ENCODE measurements around the gene NFASC. TPM values are rescaled to one million over a fixed set of nuclear protein-coding genes. Genes with fewer than 3 reads are reported as not detected.

Gene NFASC
- total RNA-seq, 1 donor from 2014 or later = 1.6 TPM

DNA sequence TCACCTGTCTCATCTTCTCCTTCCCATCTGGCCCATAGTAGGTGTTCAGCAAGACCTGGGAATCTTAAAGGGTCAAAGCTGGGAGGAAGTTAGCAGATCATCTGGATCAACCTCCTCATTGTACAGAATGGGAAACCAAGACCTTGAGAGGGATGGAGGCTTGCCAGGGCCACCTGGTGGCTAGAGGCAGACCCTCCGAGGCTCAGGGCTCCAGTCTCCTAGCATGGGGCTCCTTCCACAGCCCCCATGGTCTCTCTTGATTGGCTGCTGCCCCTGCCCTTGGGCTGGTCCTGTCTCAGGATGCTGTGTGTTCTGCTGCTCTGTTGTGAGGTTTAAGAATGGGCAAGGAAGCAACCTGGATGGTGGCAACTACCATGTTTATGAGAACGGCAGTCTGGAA is 103.7 kb downstream of the NFASC start:
- Histone ChIP-seq H3K4me1 (ENCODE audit: control insufficient read depth in 3 of 3, insufficient read depth in 3 of 3, low read length in 3 of 3) (peaks cover 0 to 2% (median 0%) of the 10 kb centered on the region in 3 donors), H3K9me3 (ENCODE audit: control insufficient read depth in 3 of 3, low read length in 3 of 3) (no peaks in the 10 kb centered on the region), H3K4me3 (ENCODE audit: low read length in 3 of 3) (no peak overlapping the region), H3K27me3 (ENCODE audit: control insufficient read depth in 3 of 3, insufficient read depth in 3 of 3, low read length in 3 of 3) (peaks cover 7 to 28% (median 17%) of the 10 kb centered on the region in 3 donors), H3K9ac (ENCODE audit: low read depth in 1 of 3, low read length in 3 of 3) (no peak overlapping the region), H3K36me3 (ENCODE audit: control insufficient read depth in 3 of 3, insufficient read depth in 3 of 3, low read length in 3 of 3) (peaks cover 0 to 2% (median 0%) of the 10 kb centered on the region in 3 donors), H3K27ac (ENCODE audit: low read depth, low read length) (no peak overlapping the region)

DNA sequence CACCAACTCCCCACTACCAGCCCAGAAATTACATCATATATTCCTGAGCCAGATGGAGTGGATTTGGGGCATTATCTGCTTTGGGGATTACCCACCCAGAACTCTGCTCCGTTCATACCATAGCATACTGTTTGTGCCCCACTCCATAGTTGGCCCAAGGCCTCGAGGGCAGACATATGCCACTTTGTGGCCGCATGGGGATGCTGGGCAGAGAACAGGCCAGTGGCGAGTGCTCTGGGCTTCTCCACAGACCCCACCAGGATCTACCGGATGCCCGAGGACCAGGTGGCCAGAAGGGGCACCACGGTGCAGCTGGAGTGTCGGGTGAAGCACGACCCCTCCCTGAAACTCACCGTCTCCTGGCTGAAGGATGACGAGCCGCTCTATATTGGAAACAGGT is 104.4 kb downstream of the NFASC start:
- H3K27ac ChIP-seq (ENCODE audit: low read depth, low read length) = no peak overlapping the region
- H3K9me3 ChIP-seq (ENCODE audit: control insufficient read depth in 3 of 3, low read length in 3 of 3) = no peaks in the 10 kb centered on the region
- peaks cover 0 to 2% (median 0%) of the 10 kb centered on the region in 3 donors for H3K36me3 ChIP-seq (ENCODE audit: control insufficient read depth in 3 of 3, insufficient read depth in 3 of 3, low read length in 3 of 3)
- H3K9ac ChIP-seq (ENCODE audit: low read depth in 1 of 3, low read length in 3 of 3) = no peak overlapping the region
- peaks cover 0 to 2% (median under 1%) of the 10 kb centered on the region in 3 donors for H3K4me1 ChIP-seq (ENCODE audit: control insufficient read depth in 3 of 3, insufficient read depth in 3 of 3, low read length in 3 of 3)
- peaks cover 7 to 27% (median 17%) of the 10 kb centered on the region in 3 donors for H3K27me3 ChIP-seq (ENCODE audit: control insufficient read depth in 3 of 3, insufficient read depth in 3 of 3, low read length in 3 of 3)
- H3K4me3 ChIP-seq (ENCODE audit: low read length in 3 of 3) = no peak overlapping the region

DNA sequence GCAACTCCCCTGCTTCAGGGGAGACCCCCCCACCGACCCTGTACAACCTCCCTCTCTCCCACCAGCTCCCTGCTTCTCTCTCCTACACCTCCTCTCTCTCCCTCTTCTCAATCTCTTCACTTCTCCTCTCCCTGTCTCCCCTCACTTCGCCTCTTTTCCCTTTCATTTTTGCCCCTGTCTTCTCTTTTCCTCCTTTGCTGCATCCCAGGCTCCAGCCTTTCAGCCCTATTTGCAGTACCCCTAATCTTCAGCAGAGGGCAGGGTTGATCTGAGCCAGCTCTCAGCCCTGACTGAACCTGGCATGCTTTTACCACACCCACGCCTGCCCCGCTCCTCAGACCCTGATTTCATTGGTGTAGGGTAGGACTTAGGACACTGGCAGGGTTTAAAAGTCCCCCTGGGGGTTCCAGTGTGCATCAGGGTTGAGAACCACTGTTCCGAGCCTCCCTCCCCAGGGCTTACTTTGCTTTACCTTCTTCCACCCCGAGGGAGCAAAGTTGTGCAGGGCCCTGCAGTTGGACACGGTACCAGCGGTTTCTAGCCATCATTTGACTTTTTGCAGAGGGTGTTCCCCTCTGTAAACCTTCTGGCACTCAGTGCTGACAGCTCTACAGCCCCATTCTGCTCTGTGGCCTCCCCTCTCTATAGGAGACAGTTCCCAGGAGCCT is 105.0 kb downstream of the NFASC start:
- Histone ChIP-seq H3K27ac (ENCODE audit: low read depth, low read length) (no peak overlapping the region), H3K27me3 (ENCODE audit: control insufficient read depth in 3 of 3, insufficient read depth in 3 of 3, low read length in 3 of 3) (peaks cover 7 to 27% (median 17%) of the 10 kb centered on the region in 3 donors), H3K4me1 (ENCODE audit: control insufficient read depth in 3 of 3, insufficient read depth in 3 of 3, low read length in 3 of 3) (peaks cover 0 to 5% (median 4%) of the 10 kb centered on the region in 3 donors), H3K9ac (ENCODE audit: low read depth in 1 of 3, low read length in 3 of 3) (no peak overlapping the region), H3K36me3 (ENCODE audit: control insufficient read depth in 3 of 3, insufficient read depth in 3 of 3, low read length in 3 of 3) (no peaks in the 10 kb centered on the region), H3K4me3 (ENCODE audit: low read length in 3 of 3) (no peak overlapping the region), H3K9me3 (ENCODE audit: control insufficient read depth in 3 of 3, low read length in 3 of 3) (no peaks in the 10 kb centered on the region)

DNA sequence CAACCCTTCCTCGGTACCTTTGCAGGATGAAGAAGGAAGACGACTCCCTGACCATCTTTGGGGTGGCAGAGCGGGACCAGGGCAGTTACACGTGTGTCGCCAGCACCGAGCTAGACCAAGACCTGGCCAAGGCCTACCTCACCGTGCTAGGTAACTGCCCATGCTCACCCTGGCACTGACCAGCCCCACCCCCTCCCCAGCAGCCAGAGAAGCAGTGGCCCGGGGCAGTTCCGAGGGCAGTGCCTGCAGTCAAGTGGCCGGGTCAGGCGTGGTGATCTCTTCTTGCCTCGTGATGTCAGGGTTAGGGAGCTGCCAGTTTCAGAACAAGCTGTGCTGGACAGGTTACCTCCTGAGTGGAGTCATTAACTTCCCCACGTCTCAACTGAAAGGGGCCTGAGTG is 106.0 kb downstream of the NFASC start:
- H3K9ac ChIP-seq (ENCODE audit: low read depth in 1 of 3, low read length in 3 of 3) = no peak overlapping the region
- no peaks in the 10 kb centered on the region for H3K9me3 ChIP-seq (ENCODE audit: control insufficient read depth in 3 of 3, low read length in 3 of 3)
- peaks cover 7 to 26% (median 14%) of the 10 kb centered on the region in 3 donors for H3K27me3 ChIP-seq (ENCODE audit: control insufficient read depth in 3 of 3, insufficient read depth in 3 of 3, low read length in 3 of 3)
- no peak overlapping the region for H3K27ac ChIP-seq (ENCODE audit: low read depth, low read length)
- no peaks in the 10 kb centered on the region for H3K36me3 ChIP-seq (ENCODE audit: control insufficient read depth in 3 of 3, insufficient read depth in 3 of 3, low read length in 3 of 3)
- no peak overlapping the region for H3K4me3 ChIP-seq (ENCODE audit: low read length in 3 of 3)
- peaks cover 0 to 6% (median 5%) of the 10 kb centered on the region in 3 donors for H3K4me1 ChIP-seq (ENCODE audit: control insufficient read depth in 3 of 3, insufficient read depth in 3 of 3, low read length in 3 of 3)

DNA sequence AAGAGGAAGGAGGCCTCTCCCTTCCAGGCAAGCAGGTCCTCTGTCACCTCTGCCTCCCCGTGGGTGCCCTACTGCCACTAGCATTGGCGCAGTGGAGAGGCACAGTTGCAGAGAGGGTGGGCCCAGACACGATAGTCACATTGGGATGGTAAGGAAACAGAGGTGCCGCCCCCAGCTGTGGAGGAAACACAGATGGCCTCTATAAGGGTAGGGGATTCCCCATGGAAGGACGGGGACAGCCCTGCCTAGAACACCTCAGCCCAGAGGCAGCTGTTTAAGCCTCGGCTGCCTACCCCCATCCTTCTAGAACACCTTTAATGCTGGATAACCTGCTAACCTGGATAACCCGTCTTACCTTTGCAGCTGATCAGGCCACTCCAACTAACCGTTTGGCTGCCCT is 106.7 kb downstream of the NFASC start:
- H3K27ac ChIP-seq (ENCODE audit: low read depth, low read length) = no peak overlapping the region
- peaks cover 7 to 30% (median 17%) of the 10 kb centered on the region in 3 donors for H3K27me3 ChIP-seq (ENCODE audit: control insufficient read depth in 3 of 3, insufficient read depth in 3 of 3, low read length in 3 of 3)
- H3K9me3 ChIP-seq (ENCODE audit: control insufficient read depth in 3 of 3, low read length in 3 of 3) = no peaks in the 10 kb centered on the region
- peaks cover 0 to 8% (median 5%) of the 10 kb centered on the region in 3 donors for H3K4me1 ChIP-seq (ENCODE audit: control insufficient read depth in 3 of 3, insufficient read depth in 3 of 3, low read length in 3 of 3)
- no peaks in the 10 kb centered on the region for H3K36me3 ChIP-seq (ENCODE audit: control insufficient read depth in 3 of 3, insufficient read depth in 3 of 3, low read length in 3 of 3)
- no peak overlapping the region for H3K9ac ChIP-seq (ENCODE audit: low read depth in 1 of 3, low read length in 3 of 3)
- no peak overlapping the region for H3K4me3 ChIP-seq (ENCODE audit: low read length in 3 of 3)

DNA sequence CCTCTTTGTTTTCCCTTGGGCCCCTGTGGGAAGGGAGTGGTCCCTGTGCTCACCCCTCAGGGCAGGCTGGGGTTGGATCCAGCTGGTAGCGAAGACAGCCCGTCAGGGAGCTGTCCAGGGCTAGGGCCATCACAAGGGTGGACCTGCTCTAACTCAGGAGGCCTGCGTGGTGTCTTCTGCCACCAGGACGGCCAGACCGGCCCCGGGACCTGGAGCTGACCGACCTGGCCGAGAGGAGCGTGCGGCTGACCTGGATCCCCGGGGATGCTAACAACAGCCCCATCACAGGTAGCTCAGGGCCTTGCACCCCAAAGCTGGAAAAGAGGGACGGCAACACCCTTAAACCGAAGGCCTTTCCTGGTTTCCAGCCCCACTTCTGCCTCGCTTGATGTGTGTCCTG is 108.1 kb downstream of the NFASC start:
- Histone ChIP-seq H3K4me3 (ENCODE audit: low read length in 3 of 3) (no peak overlapping the region), H3K27ac (ENCODE audit: low read depth, low read length) (no peak overlapping the region), H3K9me3 (ENCODE audit: control insufficient read depth in 3 of 3, low read length in 3 of 3) (no peaks in the 10 kb centered on the region), H3K36me3 (ENCODE audit: control insufficient read depth in 3 of 3, insufficient read depth in 3 of 3, low read length in 3 of 3) (no peaks in the 10 kb centered on the region), H3K4me1 (ENCODE audit: control insufficient read depth in 3 of 3, insufficient read depth in 3 of 3, low read length in 3 of 3) (peaks cover 0 to 8% (median 6%) of the 10 kb centered on the region in 3 donors), H3K9ac (ENCODE audit: low read depth in 1 of 3, low read length in 3 of 3) (no peak overlapping the region), H3K27me3 (ENCODE audit: control insufficient read depth in 3 of 3, insufficient read depth in 3 of 3, low read length in 3 of 3) (peaks cover 10 to 30% (median 17%) of the 10 kb centered on the region in 3 donors)

DNA sequence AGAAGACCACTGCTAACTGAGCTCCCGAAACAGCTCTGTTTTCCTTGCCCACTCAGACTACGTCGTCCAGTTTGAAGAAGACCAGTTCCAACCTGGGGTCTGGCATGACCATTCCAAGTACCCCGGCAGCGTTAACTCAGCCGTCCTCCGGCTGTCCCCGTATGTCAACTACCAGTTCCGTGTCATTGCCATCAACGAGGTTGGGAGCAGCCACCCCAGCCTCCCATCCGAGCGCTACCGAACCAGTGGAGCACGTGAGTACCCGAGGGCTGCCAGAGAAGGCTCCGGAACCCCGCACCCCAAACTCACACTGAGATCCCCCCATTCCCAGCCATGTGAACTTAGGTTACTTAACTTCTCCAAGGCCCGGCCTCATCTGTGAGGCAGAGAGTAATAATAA is 108.6 kb downstream of the NFASC start:
- H3K4me1 ChIP-seq (ENCODE audit: control insufficient read depth in 3 of 3, insufficient read depth in 3 of 3, low read length in 3 of 3) = peaks cover 0 to 8% (median 6%) of the 10 kb centered on the region in 3 donors
- no peak overlapping the region for H3K27ac ChIP-seq (ENCODE audit: low read depth, low read length)
- H3K27me3 ChIP-seq (ENCODE audit: control insufficient read depth in 3 of 3, insufficient read depth in 3 of 3, low read length in 3 of 3) = peaks cover 10 to 28% (median 17%) of the 10 kb centered on the region in 3 donors
- H3K36me3 ChIP-seq (ENCODE audit: control insufficient read depth in 3 of 3, insufficient read depth in 3 of 3, low read length in 3 of 3) = no peaks in the 10 kb centered on the region
- H3K9ac ChIP-seq (ENCODE audit: low read depth in 1 of 3, low read length in 3 of 3) = no peak overlapping the region
- no peaks in the 10 kb centered on the region for H3K9me3 ChIP-seq (ENCODE audit: control insufficient read depth in 3 of 3, low read length in 3 of 3)
- H3K4me3 ChIP-seq (ENCODE audit: low read length in 3 of 3) = no peak overlapping the region

DNA sequence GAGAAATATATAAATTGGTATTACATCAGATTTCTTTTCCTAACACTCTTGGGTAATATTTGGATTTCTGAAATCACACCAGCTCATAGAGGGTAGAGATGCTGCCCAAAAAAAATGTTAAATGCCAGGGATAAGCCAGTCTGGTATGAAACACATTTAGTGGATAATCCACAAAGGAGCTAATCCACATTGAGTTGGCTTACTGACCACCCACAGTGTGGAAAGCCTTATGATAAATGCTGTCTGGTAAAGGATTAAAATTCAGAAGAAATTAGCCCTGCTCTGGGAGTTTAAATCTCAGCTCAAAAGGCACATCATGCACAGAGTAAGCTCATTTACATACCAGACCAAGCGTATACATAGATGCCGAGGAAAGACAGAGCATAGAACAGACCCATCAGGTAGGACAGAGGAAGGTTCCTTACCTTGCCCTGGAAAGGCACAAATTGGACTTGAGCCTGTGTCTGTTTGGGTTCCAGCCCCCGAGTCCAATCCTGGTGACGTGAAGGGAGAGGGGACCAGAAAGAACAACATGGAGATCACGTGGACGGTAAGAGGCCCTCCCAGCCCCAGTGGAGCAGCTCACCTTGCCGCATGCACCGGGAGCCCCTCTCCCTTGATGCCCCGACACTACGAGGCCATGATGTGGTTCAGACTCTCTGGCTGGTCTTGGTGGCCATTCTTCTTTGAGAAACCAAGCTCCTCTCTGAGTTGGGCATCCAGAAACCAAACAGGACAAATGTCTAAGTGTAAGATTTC is 109.4 kb downstream of the NFASC start:
- Histone ChIP-seq H3K27ac (ENCODE audit: low read depth, low read length) (no peak overlapping the region), H3K9ac (ENCODE audit: low read depth in 1 of 3, low read length in 3 of 3) (no peak overlapping the region), H3K9me3 (ENCODE audit: control insufficient read depth in 3 of 3, low read length in 3 of 3) (no peaks in the 10 kb centered on the region), H3K4me1 (ENCODE audit: control insufficient read depth in 3 of 3, insufficient read depth in 3 of 3, low read length in 3 of 3) (peaks cover 0 to 8% (median 6%) of the 10 kb centered on the region in 3 donors), H3K27me3 (ENCODE audit: control insufficient read depth in 3 of 3, insufficient read depth in 3 of 3, low read length in 3 of 3) (peaks cover 8 to 24% (median 15%) of the 10 kb centered on the region in 3 donors), H3K36me3 (ENCODE audit: control insufficient read depth in 3 of 3, insufficient read depth in 3 of 3, low read length in 3 of 3) (no peaks in the 10 kb centered on the region), H3K4me3 (ENCODE audit: low read length in 3 of 3) (no peak overlapping the region)

DNA sequence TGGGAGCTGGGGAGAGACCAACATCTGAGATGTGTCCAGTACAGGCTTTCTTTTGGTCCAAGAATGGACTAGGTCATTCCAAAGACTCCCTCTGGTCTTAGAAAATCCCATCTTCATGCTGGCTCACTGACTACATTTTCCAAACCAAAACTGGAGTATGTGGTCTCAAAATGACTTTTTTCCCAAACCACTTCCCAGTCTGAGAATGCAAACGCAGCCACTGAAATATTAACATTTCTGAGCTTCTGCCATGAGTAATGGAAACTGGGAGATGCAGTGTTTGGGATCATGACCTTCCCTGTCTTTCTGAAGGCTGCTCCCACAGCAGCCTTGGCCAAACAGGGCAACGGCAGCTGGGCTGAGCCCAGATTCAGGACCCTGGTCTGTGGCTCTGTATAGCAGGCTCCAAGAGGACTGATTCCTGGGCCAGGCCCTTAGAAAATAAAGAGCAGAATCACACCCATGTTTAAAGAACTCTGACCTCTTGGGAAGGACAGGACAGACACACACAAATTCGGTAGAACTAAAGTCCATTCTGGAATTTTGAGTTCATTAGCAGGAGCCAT is 110.3 kb downstream of the NFASC start:
- Histone ChIP-seq H3K27me3 (ENCODE audit: control insufficient read depth in 3 of 3, insufficient read depth in 3 of 3, low read length in 3 of 3) (peaks cover 7 to 19% (median 8%) of the 10 kb centered on the region in 3 donors), H3K4me3 (ENCODE audit: low read length in 3 of 3) (no peak overlapping the region), H3K36me3 (ENCODE audit: control insufficient read depth in 3 of 3, insufficient read depth in 3 of 3, low read length in 3 of 3) (no peaks in the 10 kb centered on the region), H3K9ac (ENCODE audit: low read depth in 1 of 3, low read length in 3 of 3) (no peak overlapping the region), H3K9me3 (ENCODE audit: control insufficient read depth in 3 of 3, low read length in 3 of 3) (no peaks in the 10 kb centered on the region), H3K4me1 (ENCODE audit: control insufficient read depth in 3 of 3, insufficient read depth in 3 of 3, low read length in 3 of 3) (peaks cover 0 to 8% (median 5%) of the 10 kb centered on the region in 3 donors), H3K27ac (ENCODE audit: low read depth, low read length) (no peak overlapping the region)

DNA sequence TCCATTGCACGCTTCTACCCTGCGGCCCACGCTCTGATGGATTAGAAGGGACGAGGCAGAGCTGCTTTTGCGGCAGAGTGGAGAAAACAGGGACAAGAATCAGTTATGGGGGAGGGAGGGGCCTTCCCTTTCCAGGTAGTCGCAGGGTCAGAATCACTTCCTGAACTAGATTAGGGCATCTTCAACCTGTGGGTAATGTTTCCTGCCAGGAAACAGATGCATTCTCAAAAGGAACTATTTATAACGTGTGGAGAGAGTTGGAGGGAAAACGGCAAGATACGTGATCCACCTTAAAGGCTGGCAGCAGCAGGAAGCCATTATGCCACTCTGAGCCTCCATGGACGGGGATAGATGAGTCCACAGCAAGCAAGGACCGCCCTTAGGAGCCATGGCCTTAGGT is 112.5 kb downstream of the NFASC start:
- no peak overlapping the region for H3K9ac ChIP-seq (ENCODE audit: low read depth in 1 of 3, low read length in 3 of 3)
- H3K27ac ChIP-seq (ENCODE audit: low read depth, low read length) = no peak overlapping the region
- H3K4me3 ChIP-seq (ENCODE audit: low read length in 3 of 3) = no peak overlapping the region
- H3K4me1 ChIP-seq (ENCODE audit: control insufficient read depth in 3 of 3, insufficient read depth in 3 of 3, low read length in 3 of 3) = peaks cover 0 to 8% (median 5%) of the 10 kb centered on the region in 3 donors
- peaks cover 3 to 9% (median 8%) of the 10 kb centered on the region in 3 donors for H3K27me3 ChIP-seq (ENCODE audit: control insufficient read depth in 3 of 3, insufficient read depth in 3 of 3, low read length in 3 of 3)
- no peaks in the 10 kb centered on the region for H3K9me3 ChIP-seq (ENCODE audit: control insufficient read depth in 3 of 3, low read length in 3 of 3)
- H3K36me3 ChIP-seq (ENCODE audit: control insufficient read depth in 3 of 3, insufficient read depth in 3 of 3, low read length in 3 of 3) = no peaks in the 10 kb centered on the region

All from skeletal muscle tissue (tissue), 4 donors.